NB4 (cell line): ENCODE data around the gene ASPHD2.

Experiments used
- DNase-seq: peaks from one replicate; pipeline ENCODE4 v3.0.0; 2010; ENCODE audit warnings: low read depth
- H3K4me3 ChIP-seq: one replicate; pipeline ENCODE4 v1.5.1; 2011; ENCODE audit warnings: mild to moderate bottlenecking, low read depth, low read length, moderate library complexity
- MYC ChIP-seq: IDR thresholded peaks from 2 replicates; pipeline ENCODE4 v1.6.1; 2011; ENCODE audit warnings: low read depth, low read length
- POLR2A ChIP-seq: IDR thresholded peaks from 2 replicates; pipeline ENCODE4 v1.6.1; 2011; ENCODE audit warnings: mild to moderate bottlenecking; ENCODE audit not compliant: insufficient read length; ENCODE audit errors: extremely low read depth
- TF ChIP-seq, protein P1 (sequence below): IDR thresholded peaks from 2 replicates; pipeline ENCODE4 v1.6.1; 2011; ENCODE audit warnings: low read depth, low read length
- TF ChIP-seq, protein P2 (sequence below): IDR thresholded peaks from one replicate; pipeline ENCODE4 v1.5.1; 2012; ENCODE audit warnings: low read depth, low read length

ASPHD2 gene

DNA sequence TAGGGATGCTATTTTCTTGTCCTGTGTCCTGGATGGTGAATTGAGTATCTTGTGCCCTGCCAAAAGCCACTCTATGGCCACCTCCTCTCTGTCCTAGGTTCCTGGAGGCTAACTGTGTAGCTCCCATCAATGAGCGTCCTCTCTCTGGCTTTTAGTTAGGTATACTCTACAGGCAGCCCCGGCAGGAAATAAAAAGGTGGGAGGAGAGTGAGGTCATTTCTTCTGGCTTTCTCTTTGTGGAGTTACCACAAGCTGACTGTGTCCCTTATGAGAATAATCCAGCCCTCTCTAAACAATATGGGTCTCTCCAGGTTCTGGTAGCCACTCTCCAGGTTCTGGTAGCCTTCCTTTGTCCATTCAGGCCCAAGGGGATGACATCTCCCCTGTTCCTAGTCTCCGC lies 11.7 kb upstream of the ASPHD2 start:
- DNase-seq: no peak
- TF ChIP-seq POLR2A: no peak
- TF ChIP-seq, protein P1, sequence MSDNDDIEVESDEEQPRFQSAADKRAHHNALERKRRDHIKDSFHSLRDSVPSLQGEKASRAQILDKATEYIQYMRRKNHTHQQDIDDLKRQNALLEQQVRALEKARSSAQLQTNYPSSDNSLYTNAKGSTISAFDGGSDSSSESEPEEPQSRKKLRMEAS: no peak
- no peak for TF ChIP-seq MYC
- TF ChIP-seq, protein P2, sequence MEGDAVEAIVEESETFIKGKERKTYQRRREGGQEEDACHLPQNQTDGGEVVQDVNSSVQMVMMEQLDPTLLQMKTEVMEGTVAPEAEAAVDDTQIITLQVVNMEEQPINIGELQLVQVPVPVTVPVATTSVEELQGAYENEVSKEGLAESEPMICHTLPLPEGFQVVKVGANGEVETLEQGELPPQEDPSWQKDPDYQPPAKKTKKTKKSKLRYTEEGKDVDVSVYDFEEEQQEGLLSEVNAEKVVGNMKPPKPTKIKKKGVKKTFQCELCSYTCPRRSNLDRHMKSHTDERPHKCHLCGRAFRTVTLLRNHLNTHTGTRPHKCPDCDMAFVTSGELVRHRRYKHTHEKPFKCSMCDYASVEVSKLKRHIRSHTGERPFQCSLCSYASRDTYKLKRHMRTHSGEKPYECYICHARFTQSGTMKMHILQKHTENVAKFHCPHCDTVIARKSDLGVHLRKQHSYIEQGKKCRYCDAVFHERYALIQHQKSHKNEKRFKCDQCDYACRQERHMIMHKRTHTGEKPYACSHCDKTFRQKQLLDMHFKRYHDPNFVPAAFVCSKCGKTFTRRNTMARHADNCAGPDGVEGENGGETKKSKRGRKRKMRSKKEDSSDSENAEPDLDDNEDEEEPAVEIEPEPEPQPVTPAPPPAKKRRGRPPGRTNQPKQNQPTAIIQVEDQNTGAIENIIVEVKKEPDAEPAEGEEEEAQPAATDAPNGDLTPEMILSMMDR: no peak
- H3K4me3 ChIP-seq: no peak overlapping the region

DNA sequence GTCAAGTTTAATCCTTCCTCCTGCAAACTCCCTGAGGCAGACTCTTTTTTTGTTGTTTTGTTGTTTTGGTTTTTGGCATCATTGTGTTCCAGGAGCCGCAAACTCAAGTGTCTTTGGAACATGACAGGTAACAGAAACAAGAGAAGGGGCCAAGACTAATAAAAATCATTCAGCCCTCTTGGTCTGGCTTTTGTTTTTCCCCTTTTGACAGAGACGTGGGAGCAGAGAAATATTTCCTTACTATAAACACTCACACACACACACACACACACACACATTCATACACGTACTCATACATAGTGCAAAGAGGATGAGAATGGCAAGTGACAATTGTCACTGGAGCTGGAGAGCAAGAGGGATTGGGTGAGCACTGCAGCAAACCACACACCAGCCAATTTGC lies 10.4 kb upstream of the ASPHD2 start:
- no peak overlapping the region for H3K4me3 ChIP-seq
- no peak for DNase-seq
- TF ChIP-seq, protein P1: no peak
- TF ChIP-seq, protein P2: no peak
- TF ChIP-seq POLR2A (no peak), MYC (no peak)

DNA sequence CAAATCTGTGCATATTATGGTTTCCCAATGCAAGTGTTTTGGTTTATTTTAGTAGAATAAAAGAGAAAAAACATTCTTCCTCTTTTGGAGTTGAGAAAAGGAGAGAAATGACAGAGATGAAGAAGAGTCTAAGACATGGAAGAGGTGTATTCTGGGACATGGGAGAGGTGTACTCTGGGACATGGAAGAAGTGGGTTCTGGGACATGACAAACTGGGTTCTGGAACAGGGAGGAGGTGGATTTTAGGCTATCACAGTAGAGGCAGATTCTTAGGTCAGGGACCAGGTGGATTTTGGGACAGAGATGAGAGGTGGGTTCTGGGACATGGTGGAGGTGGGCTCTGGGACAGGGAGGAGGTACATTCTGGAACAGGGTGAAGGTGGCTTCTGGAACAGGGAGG lies 2.1 kb upstream of the ASPHD2 start:
- no peak for TF ChIP-seq MYC
- TF ChIP-seq, protein P1: no peak
- TF ChIP-seq, protein P2: no peak
- TF ChIP-seq POLR2A: no peak

DNA sequence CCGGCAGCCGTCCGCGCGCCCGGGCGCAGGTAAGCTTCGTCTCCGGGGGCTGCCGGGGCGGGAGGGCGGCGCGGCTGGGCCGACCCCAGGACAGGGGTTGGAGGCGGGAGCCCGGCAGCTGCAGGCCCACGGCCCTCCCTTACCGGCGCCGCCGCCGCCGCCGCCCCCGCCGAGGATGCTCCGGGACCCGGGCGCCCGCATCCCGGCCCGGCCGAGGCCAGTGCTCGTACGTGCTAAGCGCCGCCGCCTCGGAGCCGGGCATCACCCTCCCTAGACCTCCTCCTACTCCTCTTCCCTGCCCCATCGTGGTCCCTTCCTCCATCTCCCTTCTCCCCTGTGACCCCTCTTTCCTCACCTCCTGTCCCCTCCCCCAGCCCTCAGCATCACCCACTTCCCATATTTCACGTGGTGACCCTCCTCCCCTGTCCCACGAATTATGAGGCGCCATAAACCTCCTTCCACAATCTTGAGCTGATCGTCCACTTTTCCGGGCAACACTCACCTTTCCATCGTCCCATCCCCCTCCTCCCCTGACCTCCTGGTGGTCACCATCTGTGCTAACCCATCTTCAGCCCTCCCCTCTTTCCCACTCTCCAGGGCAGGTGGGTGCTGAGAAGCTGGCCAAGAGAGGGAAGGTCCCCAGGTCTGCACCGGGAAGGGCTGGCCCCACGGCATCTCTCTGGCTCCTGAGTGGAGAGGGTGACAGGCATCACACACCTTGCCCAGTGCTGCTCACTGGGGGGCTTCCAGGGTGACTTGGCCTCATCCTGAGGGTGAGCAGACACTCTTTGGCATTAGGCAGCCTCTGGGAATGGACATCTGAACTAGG lies 612 bp downstream of the ASPHD2 start:
- H3K4me3 ChIP-seq: no peak overlapping the region
- DNase-seq: no peak

More for the DNA sequence above, 2.1 kb upstream of the ASPHD2 start:
- H3K4me3 ChIP-seq: no peak overlapping the region
- DNase-seq: no peak

DNA sequence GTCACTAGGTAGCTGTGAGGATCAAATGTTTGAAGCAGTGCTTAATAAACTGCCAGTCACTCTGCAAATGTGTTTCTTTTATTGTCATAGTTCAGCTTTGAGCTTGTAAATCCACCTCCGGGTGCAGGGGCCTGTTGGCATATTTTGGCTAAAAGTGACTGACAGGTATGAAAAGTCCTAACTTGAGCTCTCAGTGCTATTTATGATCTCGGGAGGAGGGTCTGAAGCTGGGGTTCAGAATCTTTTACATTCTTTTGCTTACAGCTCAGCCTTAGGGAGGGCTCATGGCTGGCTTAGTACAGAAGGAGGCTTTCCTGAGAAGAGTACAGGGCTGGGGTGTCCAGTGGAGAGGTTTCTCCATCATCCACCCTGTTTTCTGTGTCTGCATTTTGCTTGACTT lies 1.5 kb downstream of the ASPHD2 start:
- no peak for DNase-seq
- no peak for TF ChIP-seq MYC
- TF ChIP-seq, protein P1: no peak
- TF ChIP-seq POLR2A: no peak
- TF ChIP-seq, protein P2: no peak
- no peak overlapping the region for H3K4me3 ChIP-seq

More for the DNA sequence above, 612 bp downstream of the ASPHD2 start:
- TF ChIP-seq POLR2A: no peak
- TF ChIP-seq, protein P1: no peak

DNA sequence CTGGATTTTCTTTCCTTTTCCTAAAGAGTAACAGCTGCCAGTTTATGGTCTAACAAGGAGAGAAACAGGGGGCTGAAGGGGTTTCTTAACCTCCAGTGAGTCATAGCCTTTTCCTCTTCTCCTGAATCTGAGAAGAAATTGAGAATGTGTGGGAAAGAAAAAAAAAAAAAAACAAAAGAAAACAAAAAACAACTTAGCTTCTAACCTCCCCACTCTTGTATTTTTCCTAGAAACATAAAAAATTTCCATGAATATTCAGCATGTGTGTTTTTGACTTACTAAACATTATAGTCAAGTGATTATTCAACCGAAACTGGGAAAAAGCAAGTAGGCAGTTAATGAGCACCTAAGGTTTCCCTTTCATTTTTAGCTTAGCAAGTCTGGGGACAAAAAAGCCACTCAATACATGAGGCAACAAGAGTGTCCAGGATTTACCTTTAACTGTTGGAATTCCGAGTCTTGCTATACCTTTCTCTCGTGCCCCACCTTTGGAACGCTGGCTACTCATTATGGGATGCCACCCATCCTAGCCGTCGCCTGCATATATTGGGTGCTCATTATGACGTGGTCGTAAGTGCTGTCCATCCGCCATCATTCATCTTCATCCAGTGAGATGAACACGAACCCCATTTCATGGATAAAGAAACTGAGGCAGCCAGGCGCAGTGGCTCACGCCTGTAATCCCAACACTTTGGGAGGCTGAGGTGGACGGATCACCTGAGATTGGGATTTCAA lies 2.4 kb downstream of the ASPHD2 start:
- no peak for TF ChIP-seq MYC
- TF ChIP-seq, protein P1: no peak
- TF ChIP-seq, protein P2: no peak
- TF ChIP-seq POLR2A: no peak
- DNase-seq: no peak
- no peak overlapping the region for H3K4me3 ChIP-seq
